Left lung (tissue), 10 donors: ENCODE data around the gene ELF2. TPM values are rescaled to one million over a fixed set of nuclear protein-coding genes. Genes with fewer than 3 reads are reported as not detected.
A peak's percentile ranks its signal among the peaks of the same experiment; 100 is the strongest.

ENCODE experiments used
- ATAC-seq: fragments of 200-7000 bp; cut with Tn5 transposase; one replicate; pipeline ENCODE4 v1.9.1; 2020; ENCODE audit warnings: moderate library complexity
- DNase-seq, 4 donors: peaks; one replicate each; pipeline ENCODE4 v3.0.0-alpha.2; 2013 to 2020
- H3K27ac ChIP-seq, 2 donors: fragments of 200-600 bp; sonication (generic) in 1 of 2; one replicate each; pipeline versions ENCODE4 v1.5.0 to v1.8.0; 2020 to 2021
- H3K27me3 ChIP-seq, 2 donors: fragments of 200-600 bp; sonication (generic) in 1 of 2; one replicate each; pipeline versions ENCODE4 v1.5.0 to v1.8.0; 2020 to 2021
- H3K36me3 ChIP-seq, 2 donors: fragments of 200-600 bp; sonication (generic) in 1 of 2; one replicate each; pipeline versions ENCODE4 v1.5.0 to v1.8.0; 2020 to 2021
- H3K4me1 ChIP-seq, 2 donors: fragments of 200-600 bp; one replicate each; pipeline ENCODE4 v1.8.0; 2021
- H3K4me3 ChIP-seq, 2 donors: fragments of 200-600 bp; sonication (generic) in 1 of 2; one replicate each; pipeline versions ENCODE4 v1.5.0 to v1.8.0; 2020 to 2021; ENCODE audit warnings: mild to moderate bottlenecking in 1 of 2
- H3K9me3 ChIP-seq, 2 donors: fragments of 200-600 bp; sonication (generic) in 1 of 2; one replicate each; pipeline versions ENCODE4 v1.5.0 to v1.8.0; 2020 to 2021
- intact Hi-C, 2 donors: fragments of 100-400 bp; cut with DNase I; formaldehyde crosslinking; loops; one replicate each; pipeline versions ENCODE4 v1.11.2 to v1.14.2; 2022
- polyA plus RNA-seq, 6 donors: library from polyadenylated mRNA; unstranded; fragments of 120-200 nt; gene quantifications; one replicate each; pipeline ENCODE4 v1.2.1, GENCODE V29; 2013; ENCODE audit not compliant: insufficient read length in 6 of 6
- total RNA-seq, 2 donors: library from RNA; stranded (reverse); fragmentation: NEBNext Ultra II Directional; extraction: Animal tissue kit (Norgen Biotek cat#: 25700); gene quantifications; one replicate each; pipeline ENCODE4 v1.2.1, GENCODE V29; 2021
- TF ChIP-seq, protein P1 (sequence below), 2 donors: fragments of 200-600 bp; sonication (generic) in 1 of 2; IDR thresholded peaks; one replicate each; pipeline versions ENCODE4 v1.5.0 to v1.8.0; 2021; ENCODE audit warnings: antibody characterized with exemption in 2 of 2
- donor health status: DM: no; HTN: yes; CAD: no.
- donor health status: DM: no; HTN: no; CAD: no.

The ELF2 gene
- total and polyA plus RNA-seq, 8 donors = 37.3 to 82.6 (median 70.4) TPM

DNA sequence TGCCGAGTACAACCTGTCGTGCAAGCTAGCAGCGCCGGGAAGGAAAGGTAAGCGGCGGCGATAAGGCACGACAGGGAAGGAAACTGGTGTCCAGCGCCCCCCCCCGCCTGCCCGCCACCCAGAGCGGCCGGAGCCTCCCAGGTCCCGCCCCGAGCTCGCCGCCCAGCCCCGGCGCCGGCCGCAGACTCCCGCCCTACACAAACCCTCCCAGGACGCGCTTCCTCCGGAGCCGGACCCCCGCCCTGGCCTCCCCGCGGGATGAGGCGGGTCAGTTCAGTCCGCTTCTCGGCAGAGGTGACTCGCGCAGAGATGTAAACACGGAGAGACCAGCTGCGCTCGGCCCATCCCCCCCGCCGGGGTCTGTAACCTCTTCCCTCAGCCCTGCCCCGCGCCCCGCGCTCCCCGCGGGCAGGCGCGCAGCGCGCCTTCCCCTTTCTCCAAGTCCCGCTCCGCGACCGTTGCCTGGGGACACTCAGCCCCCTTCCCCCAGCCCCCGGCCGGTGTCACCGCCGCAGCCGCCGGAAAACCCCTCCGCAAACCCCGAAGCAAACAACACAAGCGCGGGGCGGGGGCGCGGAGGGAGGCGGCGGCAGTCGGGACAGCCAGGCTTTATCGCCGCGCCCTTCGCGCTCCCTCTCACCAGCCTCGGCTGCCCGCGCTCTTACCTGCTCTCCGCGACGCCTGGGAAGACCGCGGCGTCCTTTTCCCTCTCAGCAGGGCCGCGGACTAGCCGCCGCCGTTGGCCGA, 543 bp downstream of the ELF2 start:
- ATAC-seq (peak; percentile 74), DNase-seq (peak; percentile 74 to 97 (median 90))
- intact Hi-C loops = loop anchor here in 1 of 2 donors (10.0 kb wide), 1 partner anchor 82 kb away; no protein-coding TSS in a partner anchor

DNA sequence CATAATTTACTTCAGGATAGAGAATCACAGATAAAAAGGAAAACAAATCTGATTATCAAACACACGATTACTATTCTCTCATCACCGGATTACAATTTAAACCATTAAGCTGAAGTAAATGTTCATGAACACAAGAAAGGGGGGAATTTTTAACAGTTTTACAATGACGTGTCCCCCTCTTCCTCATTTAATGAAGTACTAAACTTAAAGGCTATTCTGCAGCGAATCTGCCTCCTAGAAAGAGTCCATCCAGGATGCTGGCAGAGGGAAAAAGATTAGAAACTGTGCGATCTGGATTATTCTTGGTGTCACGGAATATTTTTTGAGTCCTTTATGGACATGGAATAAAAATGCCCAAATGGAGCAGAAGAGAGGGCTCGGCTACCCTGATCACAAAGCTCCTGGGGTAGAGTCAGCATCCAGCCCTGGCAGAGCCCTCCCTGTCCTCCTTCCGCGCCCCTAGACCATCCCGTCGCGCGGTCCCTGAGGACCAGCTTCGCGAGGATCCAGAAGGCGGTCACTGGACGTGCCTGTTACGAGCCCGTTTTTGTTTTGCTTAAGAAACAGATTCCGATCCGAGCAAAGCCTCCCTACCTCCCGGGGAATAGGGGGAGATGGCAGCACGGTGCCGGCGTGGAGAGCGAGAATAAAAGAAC, 1.2 kb downstream of the ELF2 start:
- peak overlapping the region; percentile 84 for H3K4me3 ChIP-seq
- H3K36me3 ChIP-seq = no peaks in the 10 kb centered on the region
- TF ChIP-seq, protein P1, sequence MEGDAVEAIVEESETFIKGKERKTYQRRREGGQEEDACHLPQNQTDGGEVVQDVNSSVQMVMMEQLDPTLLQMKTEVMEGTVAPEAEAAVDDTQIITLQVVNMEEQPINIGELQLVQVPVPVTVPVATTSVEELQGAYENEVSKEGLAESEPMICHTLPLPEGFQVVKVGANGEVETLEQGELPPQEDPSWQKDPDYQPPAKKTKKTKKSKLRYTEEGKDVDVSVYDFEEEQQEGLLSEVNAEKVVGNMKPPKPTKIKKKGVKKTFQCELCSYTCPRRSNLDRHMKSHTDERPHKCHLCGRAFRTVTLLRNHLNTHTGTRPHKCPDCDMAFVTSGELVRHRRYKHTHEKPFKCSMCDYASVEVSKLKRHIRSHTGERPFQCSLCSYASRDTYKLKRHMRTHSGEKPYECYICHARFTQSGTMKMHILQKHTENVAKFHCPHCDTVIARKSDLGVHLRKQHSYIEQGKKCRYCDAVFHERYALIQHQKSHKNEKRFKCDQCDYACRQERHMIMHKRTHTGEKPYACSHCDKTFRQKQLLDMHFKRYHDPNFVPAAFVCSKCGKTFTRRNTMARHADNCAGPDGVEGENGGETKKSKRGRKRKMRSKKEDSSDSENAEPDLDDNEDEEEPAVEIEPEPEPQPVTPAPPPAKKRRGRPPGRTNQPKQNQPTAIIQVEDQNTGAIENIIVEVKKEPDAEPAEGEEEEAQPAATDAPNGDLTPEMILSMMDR (IDR thresholded peaks at IDR 0.05) = no peak
- no peaks in the 10 kb centered on the region for H3K27me3 ChIP-seq
- peaks cover 5 to 46% of the 10 kb centered on the region in 2 donors for H3K4me1 ChIP-seq
- no peaks in the 10 kb centered on the region for H3K9me3 ChIP-seq
- peak overlapping the region; percentile 99 to 100 for H3K27ac ChIP-seq
- ATAC-seq = peak; percentile 1
- no peak for DNase-seq
- intact Hi-C loops = loop anchor here in 1 of 2 donors (10.0 kb wide), 1 partner anchor 81 kb away; no protein-coding TSS in a partner anchor

More for the DNA sequence above, 543 bp downstream of the ELF2 start:
- H3K9me3 ChIP-seq = no peaks in the 10 kb centered on the region
- H3K4me3 ChIP-seq = peak overlapping the region; percentile 84
- H3K36me3 ChIP-seq = no peaks in the 10 kb centered on the region
- TF ChIP-seq, protein P1 (IDR thresholded peaks at IDR 0.05) = no peak
- peaks cover 5 to 40% of the 10 kb centered on the region in 2 donors for H3K4me1 ChIP-seq
- peak overlapping the region; percentile 99 to 100 for H3K27ac ChIP-seq
- H3K27me3 ChIP-seq = no peaks in the 10 kb centered on the region

DNA sequence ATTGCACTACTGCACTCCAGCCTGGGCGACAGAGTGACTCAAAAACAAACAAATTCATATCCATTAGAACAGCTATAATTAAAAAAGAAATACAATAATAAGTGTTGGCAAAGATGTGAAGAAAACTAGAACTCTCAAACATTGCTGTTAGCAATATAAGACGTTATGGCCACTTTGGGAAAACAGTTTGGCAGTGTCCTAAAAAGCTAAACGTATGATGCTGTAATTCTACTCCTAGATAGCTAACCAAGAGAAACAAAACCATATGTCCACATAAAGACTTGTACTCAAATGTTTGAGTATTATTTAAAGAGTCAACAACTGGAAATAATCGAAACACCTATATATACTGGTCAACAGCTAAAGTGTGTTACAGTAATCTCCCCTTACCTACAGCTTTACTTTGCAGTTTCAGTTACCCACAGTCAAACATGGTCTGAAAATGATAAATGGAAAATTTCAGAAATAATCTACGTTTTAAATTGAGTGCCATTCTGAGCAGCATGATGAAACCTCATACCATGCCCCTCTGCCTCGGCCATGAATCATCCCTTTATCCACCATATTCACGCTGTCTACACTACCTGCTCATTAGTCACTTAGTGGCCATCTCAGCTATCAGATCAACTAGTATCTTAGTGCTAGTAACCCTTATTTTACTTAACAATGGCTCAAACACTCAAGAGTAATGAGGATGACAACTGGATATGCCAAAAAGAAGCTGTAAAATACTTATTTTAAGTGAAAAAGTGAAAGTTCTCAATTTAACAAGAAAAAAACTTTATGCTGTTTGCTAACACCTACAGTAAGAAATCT, 4.9 kb downstream of the ELF2 start:
- no peak overlapping the region for H3K27ac ChIP-seq
- ATAC-seq (no peak), DNase-seq (no peak)
- intact Hi-C loops = loop anchor here in 1 of 2 donors (10.0 kb wide), 1 partner anchor 77 kb away; no protein-coding TSS in a partner anchor
- no peaks in the 10 kb centered on the region for H3K36me3 ChIP-seq
- TF ChIP-seq, protein P1 (IDR thresholded peaks at IDR 0.05) = no peak
- H3K4me1 ChIP-seq = peaks cover 15 to 63% of the 10 kb centered on the region in 2 donors
- no peaks in the 10 kb centered on the region for H3K27me3 ChIP-seq
- no peaks in the 10 kb centered on the region for H3K9me3 ChIP-seq
- H3K4me3 ChIP-seq = no peak overlapping the region

DNA sequence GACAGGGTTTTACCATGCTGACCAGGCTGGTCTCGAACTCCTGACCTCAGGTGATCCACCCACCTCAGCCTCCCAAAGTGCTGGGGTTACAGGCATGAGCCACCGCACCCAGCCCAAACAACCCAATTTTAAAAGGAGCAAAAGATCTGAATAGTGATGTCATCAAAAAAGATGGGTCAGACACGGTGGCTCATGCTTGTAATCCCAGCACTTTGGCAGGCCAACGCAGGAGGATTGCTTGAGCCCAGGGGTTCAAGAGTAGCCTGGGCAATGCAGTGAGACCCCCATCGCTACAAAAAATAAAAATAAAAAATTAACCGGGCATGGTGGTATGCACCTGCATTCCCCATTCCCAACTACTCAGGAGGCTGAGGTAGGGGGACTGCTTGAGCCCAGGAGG, 6.1 kb downstream of the ELF2 start:
- H3K4me3 ChIP-seq = no peak overlapping the region
- no peaks in the 10 kb centered on the region for H3K9me3 ChIP-seq
- no peak overlapping the region for H3K27ac ChIP-seq
- DNase-seq = no peak
- no peak for ATAC-seq
- H3K4me1 ChIP-seq = peaks cover 17 to 75% of the 10 kb centered on the region in 2 donors
- H3K36me3 ChIP-seq = no peaks in the 10 kb centered on the region
- H3K27me3 ChIP-seq = no peaks in the 10 kb centered on the region
- TF ChIP-seq, protein P1 (IDR thresholded peaks at IDR 0.05) = no peak
- intact Hi-C loops = loop anchor here in 1 of 2 donors (10.0 kb wide), 1 partner anchor 76 kb away; no protein-coding TSS in a partner anchor
